Lower leg skin (tissue), 4 donors: Measurements from ENCODE around the gene EPHB2. TPM values are rescaled to one million over a fixed set of nuclear protein-coding genes. Genes with fewer than 3 reads are reported as not detected.

Experiments
- DNase-seq, 2 donors: peaks; one replicate each; pipeline ENCODE4 v3.0.0-alpha.2; 2019; ENCODE audit warnings: low spot score in 2 of 2
- H3K4me3 ChIP-seq: fragments of 200-600 bp; sonication (generic); 2 replicates; pipeline ENCODE4 v1.5.1; 2017; ENCODE audit warnings: mild to moderate bottlenecking, low read depth; ENCODE audit not compliant: poor library complexity, severe bottlenecking
- POLR2A ChIP-seq, 2 donors: fragments of 450-650 bp; IDR thresholded peaks; one replicate each; pipeline ENCODE4 v1.6.1; 2016 to 2017; ENCODE audit warnings: antibody characterized with exemption in 2 of 2, mild to moderate bottlenecking in 1 of 2, moderate library complexity in 1 of 2
- WGBS, 2 donors: methylation state at CpG; one replicate each; pipeline ENCODE4 v1.1.5; 2018; 5-methylcytosine and 5-hydroxymethylcytosine counted together
- intact Hi-C: fragments of 100-400 bp; cut with DNase I; formaldehyde crosslinking; loops from one replicate; pipeline ENCODE4 v1.15.0; 2023; ENCODE audit warnings: low total_unique reads
- total RNA-seq, 4 donors: library from RNA; depleted of rRNA; stranded (reverse); fragments of >200 nt; gene quantifications; one replicate each; pipeline ENCODE4 v1.1.0, GENCODE V29; 2016
- TF ChIP-seq, protein P1 (sequence below), 3 donors: fragments of 450-650 bp; IDR thresholded peaks; one replicate each; pipeline ENCODE4 v1.5.1; 2016; ENCODE audit warnings: antibody characterized with exemption in 3 of 3, mild to moderate bottlenecking in 3 of 3, moderate library complexity in 2 of 3

Gene EPHB2
- total RNA-seq, 4 donors from 2014 or later: 0.57 to 3.1 (median 1.7) TPM

DNA sequence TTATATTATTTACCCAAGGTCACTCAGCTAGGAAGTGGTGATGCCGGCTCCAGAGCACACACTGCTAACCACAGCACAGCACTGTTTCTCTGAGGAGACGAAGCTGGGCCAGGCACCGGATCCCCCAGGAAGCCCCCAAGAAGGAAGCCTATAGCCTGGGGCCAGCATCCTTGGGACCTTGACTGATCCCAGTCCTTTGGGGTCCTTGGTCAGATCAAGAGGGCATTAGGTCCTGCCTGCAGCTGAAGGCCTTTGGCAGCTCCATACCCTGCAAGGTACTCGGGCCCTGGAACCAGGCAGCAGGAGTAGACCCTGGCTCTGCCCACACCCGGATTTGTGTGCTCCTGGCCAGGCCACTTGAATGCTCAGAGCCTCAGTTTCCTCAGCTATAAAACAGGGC is 134.0 kb downstream of the EPHB2 start:
- WGBS, 2 donors: 93 to 99% methylated on average over 5 of the region's 5 CpGs
- intact Hi-C loops: no loop called here
- no peak for DNase-seq
- TF ChIP-seq POLR2A (IDR thresholded peaks at IDR 0.05): no peak
- TF ChIP-seq, protein P1, sequence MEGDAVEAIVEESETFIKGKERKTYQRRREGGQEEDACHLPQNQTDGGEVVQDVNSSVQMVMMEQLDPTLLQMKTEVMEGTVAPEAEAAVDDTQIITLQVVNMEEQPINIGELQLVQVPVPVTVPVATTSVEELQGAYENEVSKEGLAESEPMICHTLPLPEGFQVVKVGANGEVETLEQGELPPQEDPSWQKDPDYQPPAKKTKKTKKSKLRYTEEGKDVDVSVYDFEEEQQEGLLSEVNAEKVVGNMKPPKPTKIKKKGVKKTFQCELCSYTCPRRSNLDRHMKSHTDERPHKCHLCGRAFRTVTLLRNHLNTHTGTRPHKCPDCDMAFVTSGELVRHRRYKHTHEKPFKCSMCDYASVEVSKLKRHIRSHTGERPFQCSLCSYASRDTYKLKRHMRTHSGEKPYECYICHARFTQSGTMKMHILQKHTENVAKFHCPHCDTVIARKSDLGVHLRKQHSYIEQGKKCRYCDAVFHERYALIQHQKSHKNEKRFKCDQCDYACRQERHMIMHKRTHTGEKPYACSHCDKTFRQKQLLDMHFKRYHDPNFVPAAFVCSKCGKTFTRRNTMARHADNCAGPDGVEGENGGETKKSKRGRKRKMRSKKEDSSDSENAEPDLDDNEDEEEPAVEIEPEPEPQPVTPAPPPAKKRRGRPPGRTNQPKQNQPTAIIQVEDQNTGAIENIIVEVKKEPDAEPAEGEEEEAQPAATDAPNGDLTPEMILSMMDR (IDR thresholded peaks at IDR 0.05): no peak
- H3K4me3 ChIP-seq: no peak overlapping the region

GRCh38 chr1:22845398-22845935 is 134.8 kb downstream of the EPHB2 start:
- DNase-seq: no peak
- WGBS, 2 donors: 63 to 70% methylated on average over 4 of the region's 4 CpGs
- intact Hi-C loops: no loop called here

DNA sequence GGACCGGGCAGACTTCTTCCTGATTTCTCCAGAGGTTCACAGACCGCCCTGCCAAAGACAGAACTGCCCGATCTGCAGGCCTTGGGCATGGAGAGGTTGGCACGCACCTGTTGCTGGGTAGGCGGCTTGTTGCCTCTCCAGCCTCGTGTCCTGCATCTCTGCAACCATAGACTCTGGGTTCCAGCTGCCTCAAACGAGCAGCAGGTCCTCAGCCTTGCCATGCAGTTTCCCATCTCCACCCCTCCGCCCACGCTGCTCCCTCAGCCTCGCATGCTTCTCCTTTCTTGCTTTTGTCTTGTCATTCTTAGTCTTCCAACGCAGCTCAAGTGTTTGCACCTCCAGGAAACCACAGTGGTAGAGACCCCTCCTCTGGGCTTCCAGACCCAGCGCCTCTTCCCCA is 135.8 kb downstream of the EPHB2 start:
- TF ChIP-seq, protein P1 (IDR thresholded peaks at IDR 0.05): no peak
- TF ChIP-seq POLR2A (IDR thresholded peaks at IDR 0.05): no peak
- intact Hi-C loops: no loop called here
- no peak overlapping the region for H3K4me3 ChIP-seq
- 74 to 76% methylated on average over 12 of the region's 12 CpGs for WGBS, 2 donors
- no peak for DNase-seq

More at GRCh38 chr1:22845398-22845935, 134.8 kb downstream of the EPHB2 start:
- H3K4me3 ChIP-seq: no peak overlapping the region
- no peak for TF ChIP-seq POLR2A (IDR thresholded peaks at IDR 0.05)

DNA sequence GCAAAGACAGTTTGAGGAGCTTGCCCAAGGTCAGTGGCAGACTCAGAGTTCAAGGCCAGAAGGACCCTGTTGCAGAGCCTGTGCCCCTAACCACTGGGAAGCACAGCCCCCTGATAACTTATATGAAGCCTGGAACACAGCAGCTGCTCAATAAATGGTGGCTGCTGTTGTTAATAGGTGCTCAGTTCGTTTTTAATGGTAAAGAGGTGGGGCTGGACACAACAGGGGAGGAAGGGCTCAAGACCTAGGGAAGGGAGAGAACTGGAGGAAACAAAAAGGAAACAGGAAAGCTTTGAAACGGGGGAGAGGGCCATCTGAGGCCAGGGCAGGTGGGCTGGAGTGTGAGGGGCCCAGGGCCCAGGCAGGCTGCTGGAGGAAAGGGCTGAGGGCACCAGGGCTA is 136.6 kb downstream of the EPHB2 start:
- WGBS, 2 donors: 78% methylated on average over 2 of the region's 2 CpGs
- no peak for DNase-seq
- TF ChIP-seq, protein P1 (IDR thresholded peaks at IDR 0.05): no peak
- TF ChIP-seq POLR2A (IDR thresholded peaks at IDR 0.05): no peak
- no peak overlapping the region for H3K4me3 ChIP-seq
- intact Hi-C loops: no loop called here

GRCh38 chr1:22847709-22848108 is 137.1 kb downstream of the EPHB2 start:
- WGBS, 2 donors: 87 to 92% methylated on average over 2 of the region's 2 CpGs
- no peak overlapping the region for H3K4me3 ChIP-seq
- TF ChIP-seq, protein P1 (IDR thresholded peaks at IDR 0.05): no peak
- TF ChIP-seq POLR2A (IDR thresholded peaks at IDR 0.05): no peak
- DNase-seq: no peak
- intact Hi-C loops: no loop called here

DNA sequence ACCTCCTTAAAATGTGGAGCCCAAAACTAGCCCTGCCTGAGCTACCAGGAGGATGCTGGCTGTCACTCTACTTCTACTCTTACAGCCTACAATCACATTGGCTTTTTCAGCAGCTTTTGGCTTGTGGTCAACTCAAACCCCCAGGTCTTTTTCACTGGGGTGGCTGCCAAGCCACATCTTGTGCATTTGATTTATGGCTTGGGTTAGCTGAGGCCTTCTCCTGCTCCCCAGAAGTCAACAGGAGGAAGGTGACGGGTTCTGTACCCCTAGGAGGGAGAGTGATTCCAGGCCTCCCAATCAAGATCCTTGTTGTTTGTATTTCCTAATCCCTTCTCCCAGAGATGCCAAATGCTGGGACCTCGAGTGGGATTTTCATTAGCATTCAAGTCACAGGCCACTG is 137.8 kb downstream of the EPHB2 start:
- H3K4me3 ChIP-seq: no peak overlapping the region
- no peak for DNase-seq
- intact Hi-C loops: no loop called here
- TF ChIP-seq, protein P1 (IDR thresholded peaks at IDR 0.05): no peak
- no peak for TF ChIP-seq POLR2A (IDR thresholded peaks at IDR 0.05)
- 58 to 61% methylated on average over 2 of the region's 2 CpGs for WGBS, 2 donors
